HepG2 (cell line): ENCODE measurements around the gene PXMP4. TPM values are rescaled to one million over a fixed set of nuclear protein-coding genes. Genes with fewer than 3 reads are reported as not detected.

ENCODE experiments used
- ATAC-seq: fragments of 200-7000 bp; cut with Tn5 transposase; 3 replicates; pipeline ENCODE4 v1.9.1; 2020; ENCODE audit warnings: mild to moderate bottlenecking, moderate library complexity
- BruUV-seq: library from RNA; stranded (reverse); fragments of 400-500 nt; replicated peaks from 2 replicates; lab custom pipeline; 2021; lab: Mats Ljungman, UMichigan
- CTCF ChIA-PET: fragments of 300-600 bp; formaldehyde crosslinking; extraction: SDS; loops from one replicate; lab custom pipeline; 2021; ENCODE audit warnings: low total read pairs, inconsistent platforms, low intra/inter-chr PET ratio; lab: Yijun Ruan, JAX
- POLR2A ChIA-PET: fragments of 350-600 bp; sonication (Branson Sonifier 250); formaldehyde crosslinking; loops from one replicate; lab custom pipeline; 2020; ENCODE audit warnings: antibody characterized with exemption, inconsistent platforms; lab: Yijun Ruan, JAX
- DNase-seq: peaks from one replicate; pipeline ENCODE4 v3.0.0-alpha.2; 2015; ENCODE audit warnings: low spot score
- FAIRE-seq: peaks from 3 replicates; lab custom pipeline; 2011; peaks lifted over from hg19 to GRCh38; lab: Jason Lieb, UNC
- H2AFZ ChIP-seq: one replicate; pipeline ENCODE4 v1.6.1; 2011; ENCODE audit warnings: low read length, inconsistent platforms
- H3K27ac ChIP-seq: fragments of 300-600 bp; 3 replicates; pipeline ENCODE4 v1.8.0; 2011; ENCODE audit warnings: mixed run types, mild to moderate bottlenecking, mixed read lengths, low read length, inconsistent platforms; ENCODE audit not compliant: insufficient read depth; ENCODE audit errors: extremely low read length
- H3K27me3 ChIP-seq, 2 experiments: fragments of 200-600 bp in 1 of 2; 2 replicates in 1 of 2; 3 replicates in 1 of 2; pipeline versions ENCODE4 v1.6.0 to v1.8.0; 2011; ENCODE audit warnings: low read length in 2 of 2, mild to moderate bottlenecking in 2 of 2, moderate library complexity in 2 of 2, inconsistent platforms in 1 of 2; ENCODE audit not compliant: insufficient read depth in 2 of 2, control insufficient read depth in 1 of 2
- H3K36me3 ChIP-seq, 2 experiments: fragments of 200-600 bp in 1 of 2; replicated peaks in 1 of 2; 2 replicates in 1 of 2; 3 replicates in 1 of 2; pipeline versions ENCODE4 v1.5.1 to v1.8.0; 2011; ENCODE audit warnings: low read length in 2 of 2, inconsistent platforms in 1 of 2; ENCODE audit not compliant: insufficient read depth in 2 of 2, control insufficient read depth in 1 of 2
- H3K4me1 ChIP-seq: 2 replicates; pipeline ENCODE4 v1.5.1; 2012; ENCODE audit warnings: low read length, inconsistent platforms; ENCODE audit not compliant: insufficient read depth
- H3K4me2 ChIP-seq: 2 replicates; pipeline ENCODE4 v1.6.0; 2011; ENCODE audit warnings: low read depth, low read length, inconsistent platforms
- H3K4me3 ChIP-seq, 3 experiments: fragments of 200-600 bp in 1 of 3; sonication (generic), shearing (Covaris generic) in 1 of 3; replicated peaks in 1 of 3; 2 replicates each; pipeline ENCODE4 v1.5.1; 2011 to 2016; ENCODE audit warnings: low read length in 3 of 3, inconsistent platforms in 2 of 3, low read depth in 2 of 3, mild to moderate bottlenecking in 2 of 3, control low read depth in 1 of 3, mixed read lengths in 1 of 3; ENCODE audit not compliant: insufficient read depth in 1 of 3
- H3K79me2 ChIP-seq: one replicate; pipeline ENCODE4 v1.6.1; 2011; ENCODE audit warnings: low read length, inconsistent platforms; ENCODE audit not compliant: insufficient read depth
- H3K9ac ChIP-seq: 2 replicates; pipeline ENCODE4 v1.6.0; 2011; ENCODE audit warnings: mild to moderate bottlenecking, low read depth, low read length, inconsistent platforms; ENCODE audit not compliant: insufficient read depth
- H3K9me3 ChIP-seq: 2 replicates; pipeline ENCODE4 v1.5.1; 2012; ENCODE audit warnings: mild to moderate bottlenecking, low read length
- H4K20me1 ChIP-seq: 2 replicates; pipeline ENCODE4 v1.6.0; 2011; ENCODE audit warnings: inconsistent platforms, mild to moderate bottlenecking, low read length, moderate library complexity; ENCODE audit not compliant: insufficient read depth
- BRCA1 ChIP-seq: sonication (generic); formaldehyde crosslinking; IDR thresholded peaks from 2 replicates; pipeline ENCODE4 v1.4.0; 2020; ENCODE audit warnings: missing genetic modification reagents
- PHF21A ChIP-seq: sonication (generic); formaldehyde crosslinking; IDR thresholded peaks from 2 replicates; pipeline ENCODE4 v1.5.0; 2020; ENCODE audit warnings: mild to moderate bottlenecking, missing genetic modification reagents
- PITX1 ChIP-seq: sonication (generic); formaldehyde crosslinking; IDR thresholded peaks from 2 replicates; pipeline ENCODE4 v1.5.1; 2020; ENCODE audit warnings: mild to moderate bottlenecking, missing genetic modification reagents
- POGZ ChIP-seq: sonication (generic); formaldehyde crosslinking; IDR thresholded peaks from 2 replicates; pipeline ENCODE4 v1.4.0; 2020; ENCODE audit warnings: mild to moderate bottlenecking, missing genetic modification reagents
- ZFY ChIP-seq: sonication (generic); formaldehyde crosslinking; IDR thresholded peaks from 2 replicates; pipeline ENCODE4 v1.4.0; 2020; ENCODE audit warnings: missing genetic modification reagents
- ZNF230 ChIP-seq: sonication (generic); formaldehyde crosslinking; IDR thresholded peaks from 2 replicates; pipeline ENCODE4 v1.4.0; 2020; ENCODE audit warnings: mild to moderate bottlenecking, missing genetic modification reagents
- ZSCAN21 ChIP-seq: sonication (generic); formaldehyde crosslinking; IDR thresholded peaks from 2 replicates; pipeline ENCODE4 v1.8.0; 2022; ENCODE audit warnings: mild to moderate bottlenecking, missing genetic modification reagents, moderate library complexity, borderline replicate concordance
- WGBS: methylation state at CpG from one replicate; pipeline ENCODE4 v1.1.6; 2017; ENCODE audit warnings: low lambda C conversion rate; 5-methylcytosine and 5-hydroxymethylcytosine counted together
- in situ Hi-C: cut with HindIII; loops from 2 replicates; pipeline ENCODE4 v1.10.0; 2017; ENCODE audit warnings: low pct_unique_long_range_greater_than_20kb; ENCODE audit not compliant: extremely low pct_ligation_motif_present
- intact Hi-C: fragments of 100-400 bp; cut with micrococcal nuclease; formaldehyde crosslinking; loops from one replicate; pipeline ENCODE4 v1.10.0; 2022; ENCODE audit not compliant: unreplicated experiment
- polyA plus RNA-seq, 8 experiments: library from polyadenylated mRNA; depleted of rRNA in 3 of 8; stranded (reverse) in 7 of 8; unstranded in 1 of 8; fragments of >200 nt; fragmentation: Illumina TruSeq in 4 of 8; extraction: Trizol in 4 of 8; gene quantifications; 2 replicates each; pipeline versions ENCODE4 v1.2.1 to v1.2.3, GENCODE V29; 2011 to 2016; ENCODE audit warnings: low read depth in 4 of 8, missing spikeins in 1 of 8, mixed read lengths in 1 of 8; ENCODE audit not compliant: insufficient read depth in 1 of 8
- total RNA-seq, 5 experiments: library from RNA; depleted of rRNA; stranded (reverse); fragments of >200 nt; fragmentation: Illumina TruSeq; extraction: Trizol; gene quantifications; 2 replicates each; pipeline ENCODE4 v1.2.3, GENCODE V29; 2016; ENCODE audit warnings: low read depth in 1 of 5
- TF ChIP-seq, protein P1 (sequence below): sonication (generic); formaldehyde crosslinking; IDR thresholded peaks from 2 replicates; pipeline ENCODE4 v1.8.1; 2022; ENCODE audit warnings: mild to moderate bottlenecking, missing genetic modification reagents
- TF ChIP-seq, protein P2 (sequence below): sonication (generic); formaldehyde crosslinking; IDR thresholded peaks from 2 replicates; pipeline ENCODE4 v1.5.1; 2020; ENCODE audit warnings: mild to moderate bottlenecking, missing genetic modification reagents, borderline replicate concordance
- TF ChIP-seq, protein P3 (sequence below): sonication (generic); formaldehyde crosslinking; IDR thresholded peaks from 2 replicates; pipeline ENCODE4 v1.4.0; 2020; ENCODE audit warnings: missing genetic modification reagents

The PXMP4 gene
- total and polyA plus RNA-seq, 2 of the 13 experiments (the other 11 are each of a cell fraction or from before 2014, with no cell fraction given), result not detected

DNA sequence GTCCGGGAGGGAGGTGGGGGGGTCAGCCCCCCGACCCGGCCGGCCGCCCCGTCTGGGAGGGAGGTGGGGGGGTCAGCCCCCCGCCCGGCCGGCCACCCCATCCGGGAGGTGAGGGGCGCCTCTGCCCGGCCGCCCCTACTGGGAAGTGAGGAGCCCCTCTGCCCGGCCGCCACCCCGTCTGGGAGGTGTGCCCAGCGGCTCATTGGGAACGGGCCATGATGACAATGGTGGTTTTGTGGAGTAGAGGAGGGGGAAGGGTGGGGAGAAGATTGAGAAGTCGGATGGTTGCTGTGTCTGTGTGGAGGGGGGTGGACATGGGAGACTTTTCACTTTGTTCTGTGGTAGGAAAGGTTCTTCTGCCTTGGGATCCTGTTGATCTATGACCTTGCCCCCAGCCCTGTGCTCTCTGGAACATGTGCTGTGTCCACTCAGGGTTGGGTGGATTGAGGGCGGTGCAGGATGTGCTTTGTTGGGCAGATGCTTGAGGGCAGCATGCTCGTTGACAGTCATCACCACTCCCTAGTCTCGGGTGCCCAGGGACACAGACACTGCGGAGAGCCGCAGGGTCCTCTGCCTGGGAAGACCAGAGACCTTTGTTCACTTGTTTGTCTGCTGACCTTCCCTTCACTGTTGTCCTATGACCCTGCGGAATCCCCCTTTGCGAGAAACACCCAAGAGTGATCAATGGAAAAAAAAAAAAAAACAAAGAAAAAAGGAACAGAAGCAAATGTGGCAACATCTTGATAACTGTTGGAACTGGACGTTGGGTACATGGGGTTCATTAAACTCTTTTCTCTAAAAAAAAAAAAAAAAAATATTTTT is 18.3 kb downstream of the PXMP4 start:
- DNase-seq (peak; percentile 94), FAIRE-seq (peak; percentile 83), ATAC-seq (peak; percentile 84)
- 32% methylated on average over 22 of the region's 27 CpGs for WGBS
- H3K36me3 ChIP-seq, result no peaks in the 10 kb centered on the region
- peak overlapping the region in 2 of 3 experiments; percentile 18 to 39; a peak in 1 of 6 replicates for H3K4me3 ChIP-seq
- no peaks in the 10 kb centered on the region for H3K27me3 ChIP-seq
- BruUV-seq, result no TSS peak
- H3K79me2 ChIP-seq, result no peaks in the 10 kb centered on the region
- POLR2A ChIA-PET, result no interaction called here
- H3K4me1 ChIP-seq, result peaks cover 46% of the 10 kb centered on the region
- no peaks in the 10 kb centered on the region for H3K9me3 ChIP-seq
- CTCF ChIA-PET, result interaction anchor here (1.3 kb wide), 1 partner anchor 31 kb away, joined by 4 read pairs; no protein-coding TSS in a partner anchor
- intact Hi-C loops (loop anchor here (2.0 kb wide), 1 partner anchor 15 kb away; the partner anchor contains the start of gene E2F1), in situ Hi-C loops (no loop called here)
- H4K20me1 ChIP-seq, result no peaks in the 10 kb centered on the region
- H3K27ac ChIP-seq, result peak overlapping the region; percentile 65
- H3K4me2 ChIP-seq, result peak overlapping the region; percentile 68
- peak overlapping the region; percentile 31 for H3K9ac ChIP-seq
- peak overlapping the region; percentile 4 for H2AFZ ChIP-seq
- peak; percentile 96 for TF ChIP-seq PHF21A (CRISPR knock-in tag)
- TF ChIP-seq, protein P1, sequence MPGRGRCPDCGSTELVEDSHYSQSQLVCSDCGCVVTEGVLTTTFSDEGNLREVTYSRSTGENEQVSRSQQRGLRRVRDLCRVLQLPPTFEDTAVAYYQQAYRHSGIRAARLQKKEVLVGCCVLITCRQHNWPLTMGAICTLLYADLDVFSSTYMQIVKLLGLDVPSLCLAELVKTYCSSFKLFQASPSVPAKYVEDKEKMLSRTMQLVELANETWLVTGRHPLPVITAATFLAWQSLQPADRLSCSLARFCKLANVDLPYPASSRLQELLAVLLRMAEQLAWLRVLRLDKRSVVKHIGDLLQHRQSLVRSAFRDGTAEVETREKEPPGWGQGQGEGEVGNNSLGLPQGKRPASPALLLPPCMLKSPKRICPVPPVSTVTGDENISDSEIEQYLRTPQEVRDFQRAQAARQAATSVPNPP (CRISPR knock-in tag), result 0 out of 2 replicates have a peak, but pooled peaks have one; percentile 22
- peak; percentile 87 for TF ChIP-seq POGZ (CRISPR knock-in tag)
- peak; percentile 93 for TF ChIP-seq PITX1
- TF ChIP-seq, protein P2, sequence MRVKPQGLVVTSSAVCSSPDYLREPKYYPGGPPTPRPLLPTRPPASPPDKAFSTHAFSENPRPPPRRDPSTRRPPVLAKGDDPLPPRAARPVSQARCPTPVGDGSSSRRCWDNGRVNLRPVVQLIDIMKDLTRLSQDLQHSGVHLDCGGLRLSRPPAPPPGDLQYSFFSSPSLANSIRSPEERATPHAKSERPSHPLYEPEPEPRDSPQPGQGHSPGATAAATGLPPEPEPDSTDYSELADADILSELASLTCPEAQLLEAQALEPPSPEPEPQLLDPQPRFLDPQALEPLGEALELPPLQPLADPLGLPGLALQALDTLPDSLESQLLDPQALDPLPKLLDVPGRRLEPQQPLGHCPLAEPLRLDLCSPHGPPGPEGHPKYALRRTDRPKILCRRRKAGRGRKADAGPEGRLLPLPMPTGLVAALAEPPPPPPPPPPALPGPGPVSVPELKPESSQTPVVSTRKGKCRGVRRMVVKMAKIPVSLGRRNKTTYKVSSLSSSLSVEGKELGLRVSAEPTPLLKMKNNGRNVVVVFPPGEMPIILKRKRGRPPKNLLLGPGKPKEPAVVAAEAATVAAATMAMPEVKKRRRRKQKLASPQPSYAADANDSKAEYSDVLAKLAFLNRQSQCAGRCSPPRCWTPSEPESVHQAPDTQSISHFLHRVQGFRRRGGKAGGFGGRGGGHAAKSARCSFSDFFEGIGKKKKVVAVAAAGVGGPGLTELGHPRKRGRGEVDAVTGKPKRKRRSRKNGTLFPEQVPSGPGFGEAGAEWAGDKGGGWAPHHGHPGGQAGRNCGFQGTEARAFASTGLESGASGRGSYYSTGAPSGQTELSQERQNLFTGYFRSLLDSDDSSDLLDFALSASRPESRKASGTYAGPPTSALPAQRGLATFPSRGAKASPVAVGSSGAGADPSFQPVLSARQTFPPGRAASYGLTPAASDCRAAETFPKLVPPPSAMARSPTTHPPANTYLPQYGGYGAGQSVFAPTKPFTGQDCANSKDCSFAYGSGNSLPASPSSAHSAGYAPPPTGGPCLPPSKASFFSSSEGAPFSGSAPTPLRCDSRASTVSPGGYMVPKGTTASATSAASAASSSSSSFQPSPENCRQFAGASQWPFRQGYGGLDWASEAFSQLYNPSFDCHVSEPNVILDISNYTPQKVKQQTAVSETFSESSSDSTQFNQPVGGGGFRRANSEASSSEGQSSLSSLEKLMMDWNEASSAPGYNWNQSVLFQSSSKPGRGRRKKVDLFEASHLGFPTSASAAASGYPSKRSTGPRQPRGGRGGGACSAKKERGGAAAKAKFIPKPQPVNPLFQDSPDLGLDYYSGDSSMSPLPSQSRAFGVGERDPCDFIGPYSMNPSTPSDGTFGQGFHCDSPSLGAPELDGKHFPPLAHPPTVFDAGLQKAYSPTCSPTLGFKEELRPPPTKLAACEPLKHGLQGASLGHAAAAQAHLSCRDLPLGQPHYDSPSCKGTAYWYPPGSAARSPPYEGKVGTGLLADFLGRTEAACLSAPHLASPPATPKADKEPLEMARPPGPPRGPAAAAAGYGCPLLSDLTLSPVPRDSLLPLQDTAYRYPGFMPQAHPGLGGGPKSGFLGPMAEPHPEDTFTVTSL, result peak; percentile 77; the same call in 1 of the 2 replicates
- TF ChIP-seq ZSCAN21 (CRISPR knock-in tag), result peak; percentile 95
- TF ChIP-seq ZNF230 (CRISPR knock-in tag), result no peak
- TF ChIP-seq, protein P3, sequence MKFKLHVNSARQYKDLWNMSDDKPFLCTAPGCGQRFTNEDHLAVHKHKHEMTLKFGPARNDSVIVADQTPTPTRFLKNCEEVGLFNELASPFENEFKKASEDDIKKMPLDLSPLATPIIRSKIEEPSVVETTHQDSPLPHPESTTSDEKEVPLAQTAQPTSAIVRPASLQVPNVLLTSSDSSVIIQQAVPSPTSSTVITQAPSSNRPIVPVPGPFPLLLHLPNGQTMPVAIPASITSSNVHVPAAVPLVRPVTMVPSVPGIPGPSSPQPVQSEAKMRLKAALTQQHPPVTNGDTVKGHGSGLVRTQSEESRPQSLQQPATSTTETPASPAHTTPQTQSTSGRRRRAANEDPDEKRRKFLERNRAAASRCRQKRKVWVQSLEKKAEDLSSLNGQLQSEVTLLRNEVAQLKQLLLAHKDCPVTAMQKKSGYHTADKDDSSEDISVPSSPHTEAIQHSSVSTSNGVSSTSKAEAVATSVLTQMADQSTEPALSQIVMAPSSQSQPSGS, result peak; percentile 71
- TF ChIP-seq BRCA1 (CRISPR knock-in tag), result 0 out of 2 replicates have a peak, but pooled peaks have one; percentile 25
- TF ChIP-seq ZFY, result peak; percentile 13; the same call in 1 of the 2 replicates
